Vagina (tissue), 2 donors: Measurements from ENCODE around the gene P2RY13.

ENCODE experiments used
- POLR2A ChIP-seq, 2 donors: fragments of 450-650 bp; IDR thresholded peaks; one replicate each; pipeline ENCODE4 v1.6.1; 2017; ENCODE audit warnings: antibody characterized with exemption in 2 of 2, mild to moderate bottlenecking in 2 of 2, moderate library complexity in 2 of 2
- POLR2AphosphoS5 ChIP-seq, 2 donors: sonication (generic); formaldehyde crosslinking; IDR thresholded peaks; one replicate each; pipeline ENCODE4 v1.9.0; 2017; ENCODE audit warnings: antibody characterized with exemption in 2 of 2, mild to moderate bottlenecking in 2 of 2, low read depth in 1 of 2; ENCODE audit not compliant: insufficient read depth in 1 of 2
- TF ChIP-seq, protein P1 (sequence below), 3 experiments: fragments of 450-650 bp in 2 of 3; fragments of 200-600 bp in 1 of 3; sonication (generic) in 1 of 3; IDR thresholded peaks; one replicate each; pipeline ENCODE4 v1.5.1; 2017 to 2019; ENCODE audit warnings: antibody characterized with exemption in 3 of 3, mild to moderate bottlenecking in 2 of 3, moderate library complexity in 2 of 3

DNA sequence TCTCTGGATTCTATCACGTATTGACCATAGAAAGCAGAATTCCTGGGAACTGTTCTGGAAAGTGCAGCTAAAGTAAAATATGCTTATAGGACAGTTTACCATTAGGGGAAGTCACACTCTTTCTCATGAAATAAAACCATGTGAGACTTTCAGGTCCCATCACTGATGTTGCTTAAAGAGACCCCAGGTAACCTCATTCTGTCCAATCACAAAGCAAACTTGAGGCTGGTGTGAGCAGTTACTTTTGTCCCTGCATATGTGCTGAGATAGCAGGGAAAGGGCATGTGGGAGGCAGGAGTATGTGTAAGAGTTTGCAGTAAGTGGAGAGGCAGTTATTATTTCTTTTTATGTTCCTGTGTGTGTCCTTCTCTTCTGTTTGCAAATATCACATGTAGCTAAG lies 28.8 kb downstream of the P2RY13 start:
- TF ChIP-seq POLR2AphosphoS5 (IDR thresholded peaks at IDR 0.05; ENCODE audit: insufficient read depth in 1 of 2, low read depth in 1 of 2) (no peak), POLR2A (IDR thresholded peaks at IDR 0.05) (no peak)
- TF ChIP-seq, protein P1, sequence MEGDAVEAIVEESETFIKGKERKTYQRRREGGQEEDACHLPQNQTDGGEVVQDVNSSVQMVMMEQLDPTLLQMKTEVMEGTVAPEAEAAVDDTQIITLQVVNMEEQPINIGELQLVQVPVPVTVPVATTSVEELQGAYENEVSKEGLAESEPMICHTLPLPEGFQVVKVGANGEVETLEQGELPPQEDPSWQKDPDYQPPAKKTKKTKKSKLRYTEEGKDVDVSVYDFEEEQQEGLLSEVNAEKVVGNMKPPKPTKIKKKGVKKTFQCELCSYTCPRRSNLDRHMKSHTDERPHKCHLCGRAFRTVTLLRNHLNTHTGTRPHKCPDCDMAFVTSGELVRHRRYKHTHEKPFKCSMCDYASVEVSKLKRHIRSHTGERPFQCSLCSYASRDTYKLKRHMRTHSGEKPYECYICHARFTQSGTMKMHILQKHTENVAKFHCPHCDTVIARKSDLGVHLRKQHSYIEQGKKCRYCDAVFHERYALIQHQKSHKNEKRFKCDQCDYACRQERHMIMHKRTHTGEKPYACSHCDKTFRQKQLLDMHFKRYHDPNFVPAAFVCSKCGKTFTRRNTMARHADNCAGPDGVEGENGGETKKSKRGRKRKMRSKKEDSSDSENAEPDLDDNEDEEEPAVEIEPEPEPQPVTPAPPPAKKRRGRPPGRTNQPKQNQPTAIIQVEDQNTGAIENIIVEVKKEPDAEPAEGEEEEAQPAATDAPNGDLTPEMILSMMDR (IDR thresholded peaks at IDR 0.05), result no peak
